Neutrophil (primary cell): ENCODE data around the gene MAMLD1.

Experiments
- H3K27ac ChIP-seq: fragments of 200-600 bp; sonication (generic); 2 replicates; pipeline ENCODE4 v1.5.1; 2016; ENCODE audit warnings: mild to moderate bottlenecking, moderate library complexity
- H3K27me3 ChIP-seq: fragments of 200-600 bp; sonication (generic); 2 replicates; pipeline ENCODE4 v1.6.0; 2016; ENCODE audit warnings: mild to moderate bottlenecking
- H3K36me3 ChIP-seq: fragments of 200-600 bp; sonication (generic); 2 replicates; pipeline ENCODE4 v1.5.1; 2017
- H3K4me1 ChIP-seq, 2 experiments: fragments of 200-600 bp in 1 of 2; sonication (generic) in 1 of 2; 1 replicate in 1 of 2; 2 replicates in 1 of 2; pipeline versions ENCODE4 v1.5.1 to v1.6.1; 2013 to 2016; ENCODE audit warnings: low read depth in 1 of 2, low read length in 1 of 2, mild to moderate bottlenecking in 1 of 2, moderate library complexity in 1 of 2; ENCODE audit not compliant: control insufficient read depth in 1 of 2, insufficient read depth in 1 of 2
- H3K4me3 ChIP-seq, 2 experiments: fragments of 200-600 bp in 1 of 2; sonication (generic) in 1 of 2; 1 replicate in 1 of 2; 2 replicates in 1 of 2; pipeline ENCODE4 v1.5.1; 2013 to 2016; ENCODE audit warnings: low read depth in 1 of 2, low read length in 1 of 2, mild to moderate bottlenecking in 1 of 2, moderate library complexity in 1 of 2
- H3K9me3 ChIP-seq: fragments of 200-600 bp; sonication (generic); 2 replicates; pipeline ENCODE4 v1.5.1; 2016
- CTCF ChIP-seq: fragments of 200-600 bp; sonication (generic); IDR thresholded peaks from 2 replicates; pipeline ENCODE4 v1.5.1; 2016; ENCODE audit warnings: antibody characterized with exemption

Gene MAMLD1

GRCh38 chrX:150487369-150488094 lies 124.4 kb downstream of the MAMLD1 start:
- no peaks in the 10 kb centered on the region for H3K27me3 ChIP-seq
- no peak overlapping the region for H3K4me3 ChIP-seq
- H3K27ac ChIP-seq, result no peak overlapping the region
- no peaks in the 10 kb centered on the region for H3K4me1 ChIP-seq
- no peaks in the 10 kb centered on the region for H3K36me3 ChIP-seq
- TF ChIP-seq CTCF, result no peak
- H3K9me3 ChIP-seq, result no peaks in the 10 kb centered on the region

- H3K27me3 ChIP-seq, result no peaks in the 10 kb centered on the region
- no peak overlapping the region for H3K4me3 ChIP-seq
- H3K4me1 ChIP-seq, result no peaks in the 10 kb centered on the region
- no peaks in the 10 kb centered on the region for H3K36me3 ChIP-seq
- H3K9me3 ChIP-seq, result no peaks in the 10 kb centered on the region
- no peak overlapping the region for H3K27ac ChIP-seq
- no peak for TF ChIP-seq CTCF
Observed at GRCh38 chrX:150489359-150490015, 126.4 kb downstream of the MAMLD1 start.

GRCh38 chrX:150495496-150495895 lies 132.4 kb downstream of the MAMLD1 start:
- Histone ChIP-seq H3K27me3 (no peaks in the 10 kb centered on the region), H3K27ac (no peak overlapping the region), H3K9me3 (no peaks in the 10 kb centered on the region), H3K4me1 (no peaks in the 10 kb centered on the region), H3K36me3 (no peaks in the 10 kb centered on the region), H3K4me3 (no peak overlapping the region)
- no peak for TF ChIP-seq CTCF

- H3K4me1 ChIP-seq, result no peaks in the 10 kb centered on the region
- no peak overlapping the region for H3K4me3 ChIP-seq
- H3K27ac ChIP-seq, result no peak overlapping the region
- TF ChIP-seq CTCF, result no peak
- H3K36me3 ChIP-seq, result no peaks in the 10 kb centered on the region
- H3K27me3 ChIP-seq, result no peaks in the 10 kb centered on the region
- H3K9me3 ChIP-seq, result no peaks in the 10 kb centered on the region
Observed at GRCh38 chrX:150499240-150499639, 136.1 kb downstream of the MAMLD1 start.

GRCh38 chrX:150502091-150502490 lies 139.0 kb downstream of the MAMLD1 start:
- Histone ChIP-seq H3K36me3 (no peaks in the 10 kb centered on the region), H3K27me3 (no peaks in the 10 kb centered on the region), H3K4me3 (no peak overlapping the region), H3K4me1 (peaks cover 0 to 12% of the 10 kb centered on the region in 2 experiments), H3K27ac (no peak overlapping the region), H3K9me3 (no peaks in the 10 kb centered on the region)
- no peak for TF ChIP-seq CTCF
